Measurements from ENCODE around the gene ARSK.

Gene ARSK

GRCh38 chr5:95649842-95650620, 95.1 kb downstream of the ARSK start:
- no peak for DNase-seq

- no peak for DNase-seq
These were observed 97.9 kb downstream of the ARSK start for GRCh38 chr5:95652849-95653248.

- DNase-seq = no peak
These were observed 99.3 kb downstream of the ARSK start for GRCh38 chr5:95654196-95654595.
